Dermis microvascular lymphatic vessel endothelial cell (primary cell): ENCODE data around the gene HSPG2. TPM values are rescaled to one million over a fixed set of nuclear protein-coding genes. Genes with fewer than 3 reads are reported as not detected.

Source experiments
- DNase-seq, 2 donors: peaks; one replicate each; pipeline versions ENCODE4 v3.0.0 to v3.0.0-alpha.2; 2010; ENCODE audit warnings: low read depth in 2 of 2
- total RNA-seq: library from RNA; depleted of rRNA; stranded (reverse); fragments of >200 nt; gene quantifications from 2 replicates; pipeline ENCODE4 v1.2.1, GENCODE V29; 2014

The HSPG2 gene
- total RNA-seq, 1 donor from 2014 or later, result 281 TPM

DNA sequence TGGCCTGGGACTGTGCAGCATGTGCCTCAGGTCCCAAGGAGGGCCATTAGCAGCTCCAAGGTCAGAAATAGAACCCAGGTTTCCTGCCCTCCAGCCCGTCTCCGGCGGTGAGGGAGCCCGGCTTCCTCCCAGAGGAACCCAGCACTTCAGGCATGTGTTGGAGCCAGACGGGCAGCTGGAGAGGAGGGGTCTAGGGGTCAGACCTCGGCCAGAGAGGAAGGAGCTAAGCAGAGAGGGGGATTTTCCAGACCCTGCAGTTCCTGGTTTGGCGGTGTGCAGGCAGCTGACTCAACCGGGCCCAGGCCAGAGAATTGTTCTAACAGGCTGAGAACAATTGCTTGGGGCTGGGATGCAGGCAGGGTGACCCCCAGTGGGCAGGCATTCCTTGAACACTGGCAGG is 37.1 kb downstream of the HSPG2 start:
- DNase-seq, result peak; percentile 65 to 98

DNA sequence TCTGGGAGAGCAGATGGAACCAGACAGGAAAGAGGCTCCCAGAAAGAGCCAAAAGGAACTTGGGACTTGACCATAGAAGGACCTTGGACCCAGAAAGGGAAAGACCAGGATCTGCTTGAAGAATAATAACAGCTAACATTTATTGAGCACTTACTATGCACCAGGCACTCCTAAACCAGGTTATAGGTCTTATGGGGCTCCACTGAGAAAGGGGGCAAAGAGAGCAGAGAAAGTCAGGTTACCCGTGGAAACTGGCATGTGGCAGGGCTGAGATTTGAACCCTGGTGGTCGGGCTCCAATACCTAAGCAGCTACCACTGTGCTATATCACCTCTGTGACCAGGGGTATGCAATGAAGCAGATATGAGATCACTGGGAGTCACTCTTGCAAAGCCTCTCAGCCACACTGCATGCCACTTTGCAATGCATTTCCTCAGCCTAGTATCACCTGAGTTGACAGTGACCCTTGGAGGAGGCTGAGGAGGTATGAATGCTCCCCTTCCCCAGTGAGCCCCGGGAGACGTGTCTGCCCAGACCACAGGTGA is 37.8 kb downstream of the HSPG2 start:
- DNase-seq, result no peak

- peak in 1 of 2 donors; percentile 82 for DNase-seq
Observed at GRCh38 chr1:21898326-21899200, 38.5 kb downstream of the HSPG2 start.

DNA sequence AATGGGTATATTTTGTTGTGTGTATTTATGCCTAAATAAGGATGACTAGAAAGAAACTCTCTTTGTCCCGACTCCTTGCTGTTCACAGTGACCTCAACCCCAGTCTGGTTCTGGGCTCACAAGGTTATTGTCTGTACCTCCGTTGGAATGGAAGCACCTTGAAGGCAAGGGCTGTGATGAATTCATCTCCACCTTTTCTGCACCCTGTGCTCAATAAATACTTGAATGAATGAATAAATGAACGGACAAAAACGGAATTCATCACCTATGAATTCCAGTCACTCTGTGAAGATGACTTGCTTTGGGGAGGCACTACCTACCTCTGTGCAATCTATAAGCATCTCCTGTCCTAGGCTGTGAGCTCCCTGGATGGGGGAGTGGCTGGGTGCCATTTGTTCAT is 39.3 kb downstream of the HSPG2 start:
- no peak for DNase-seq

DNA sequence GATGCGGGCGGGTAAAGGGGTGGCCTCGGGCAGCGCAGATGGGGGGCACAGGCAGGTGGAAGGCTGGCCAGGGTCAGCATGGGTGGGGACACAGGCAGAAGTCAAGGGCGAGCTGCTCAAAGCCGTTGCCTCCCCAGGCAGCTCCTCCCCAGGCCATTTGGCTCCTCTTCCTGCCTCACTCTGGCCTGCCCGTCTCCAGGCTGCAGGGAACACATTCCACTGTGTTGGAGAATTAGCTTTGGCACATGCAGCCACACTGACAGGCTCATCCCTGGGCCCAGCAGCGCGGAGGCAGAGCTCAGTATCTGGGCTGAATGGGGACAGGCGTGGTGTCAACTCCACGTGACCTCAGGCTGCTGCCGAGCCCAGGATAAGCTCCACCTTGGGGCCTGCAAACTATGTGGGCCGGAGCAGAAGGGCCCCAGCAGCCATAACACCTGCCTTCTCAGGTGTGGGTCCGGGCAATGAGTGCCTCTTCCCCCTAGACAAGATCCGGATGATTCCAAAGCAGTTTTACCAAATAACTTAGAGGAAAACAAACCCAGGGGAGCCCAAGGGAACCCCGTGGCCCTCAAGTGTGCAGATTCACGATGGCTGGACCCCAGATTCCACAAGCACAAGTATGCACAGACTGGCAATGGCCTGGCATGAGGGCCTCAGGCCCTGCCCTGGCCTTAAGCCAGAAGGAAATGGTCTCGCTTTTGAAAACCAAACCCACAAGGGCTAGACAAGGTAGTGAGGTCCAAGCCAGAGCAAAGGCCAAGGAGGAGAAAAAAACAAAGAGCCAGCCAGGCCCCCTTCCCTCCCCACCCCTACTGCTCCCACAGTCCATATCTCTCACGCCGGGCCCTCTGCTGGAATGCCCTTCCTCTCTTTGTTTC is 40.2 kb downstream of the HSPG2 start:
- DNase-seq, result peak in 1 of 2 donors; percentile 82

- no peak for DNase-seq
Observed at GRCh38 chr1:21896026-21896425, 41.1 kb downstream of the HSPG2 start.

- DNase-seq, result no peak
Observed at GRCh38 chr1:21894034-21894881, 42.9 kb downstream of the HSPG2 start.

DNA sequence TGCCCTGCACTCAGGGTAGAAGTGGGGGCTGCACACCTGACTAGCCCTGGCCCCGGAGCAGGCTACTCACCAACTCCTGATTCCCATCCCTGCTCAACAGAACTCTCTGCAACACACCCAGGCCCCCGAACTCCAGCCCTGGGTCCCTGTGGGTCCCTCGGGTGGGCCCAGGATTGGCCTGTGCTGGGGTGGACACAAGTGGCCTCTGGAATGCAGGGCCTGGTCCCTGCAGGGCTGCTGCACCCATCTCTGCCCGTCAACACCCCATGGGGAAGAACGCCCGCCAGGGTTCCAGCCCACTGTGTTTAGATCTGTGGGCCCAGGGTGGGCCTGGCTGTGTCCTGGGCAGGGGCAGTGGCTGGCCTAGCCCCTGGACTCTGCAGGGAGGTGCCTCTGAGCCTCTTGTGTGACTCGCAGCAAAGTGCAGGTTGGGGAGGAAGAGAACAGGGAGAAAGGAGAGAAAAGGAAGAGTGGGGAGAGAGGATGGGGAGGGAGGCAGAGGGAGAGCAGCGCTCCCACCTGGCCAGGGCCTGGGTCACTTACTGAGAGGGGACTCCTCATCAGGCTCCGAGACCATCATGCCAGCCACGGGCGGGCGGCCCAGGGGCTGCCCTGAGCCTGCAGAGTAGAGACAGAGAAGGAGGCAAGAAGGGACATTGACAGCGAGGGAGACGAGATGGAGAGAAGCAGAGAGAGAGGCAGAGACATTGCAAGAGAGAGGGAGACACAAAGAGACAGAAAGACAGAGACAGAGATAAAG is 43.9 kb downstream of the HSPG2 start:
- no peak for DNase-seq

DNA sequence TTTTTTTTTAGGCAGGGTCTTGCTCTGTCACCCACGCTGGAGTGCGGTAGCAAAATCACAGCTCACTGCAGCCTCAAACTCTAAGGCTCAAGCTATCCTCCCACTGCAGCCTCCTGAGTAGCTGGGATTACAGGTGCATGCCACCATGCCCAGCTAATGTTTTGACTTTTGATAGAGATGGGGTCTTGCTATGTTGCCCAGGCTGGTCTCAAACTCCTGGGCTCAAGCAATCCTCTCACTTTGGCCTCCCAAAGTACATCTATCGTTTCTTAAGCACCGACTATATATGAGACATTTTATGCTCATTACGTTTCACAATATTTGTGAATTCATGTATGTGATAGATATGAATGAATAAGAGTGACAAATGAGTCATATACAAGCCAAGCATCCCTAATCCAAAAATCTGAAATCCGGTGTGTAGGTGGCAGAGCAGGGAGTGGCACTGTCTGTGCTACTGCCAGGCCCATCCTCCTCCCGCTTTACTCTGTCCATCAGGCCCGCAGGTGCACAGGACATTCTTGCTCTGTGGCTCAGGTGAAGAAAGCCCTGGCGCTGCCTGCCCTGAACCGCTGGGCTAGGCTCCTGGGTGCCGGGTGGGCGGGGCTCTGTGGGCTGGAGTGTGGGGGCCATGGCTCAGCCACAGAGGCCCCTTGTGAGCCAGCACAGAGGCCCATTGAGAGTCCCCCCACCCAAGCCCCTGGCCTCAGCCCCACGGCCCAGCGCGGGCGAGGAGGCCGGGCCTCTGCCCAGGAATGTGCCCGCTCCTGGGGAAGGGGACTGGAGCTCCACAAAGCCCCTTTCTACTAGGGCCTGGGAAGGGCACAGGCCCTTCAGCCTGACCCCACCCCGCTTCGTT is 45.3 kb downstream of the HSPG2 start:
- DNase-seq, result no peak

GRCh38 chr1:21891081-21891480 is 46.0 kb downstream of the HSPG2 start:
- DNase-seq, result no peak

DNA sequence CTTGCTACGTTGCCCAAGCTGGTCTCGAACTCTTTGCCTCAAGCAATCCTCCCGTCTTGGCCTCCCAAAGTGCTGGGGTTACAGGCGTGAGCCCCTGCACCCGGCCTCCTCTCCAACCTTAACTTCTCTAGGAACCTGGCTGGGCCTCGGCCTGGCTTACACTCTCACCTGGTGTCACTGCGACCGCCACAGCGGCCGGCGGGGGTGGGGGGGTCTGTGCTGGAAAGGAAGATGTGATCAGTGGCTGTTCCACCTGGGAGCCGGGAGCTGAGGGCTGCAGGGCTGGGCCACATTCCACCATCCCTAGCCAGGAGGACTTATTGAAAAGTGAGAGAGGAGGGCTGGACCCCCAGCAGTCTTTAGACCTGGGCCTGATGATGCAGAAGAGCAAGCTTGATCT is 48.6 kb downstream of the HSPG2 start:
- DNase-seq, result no peak

DNA sequence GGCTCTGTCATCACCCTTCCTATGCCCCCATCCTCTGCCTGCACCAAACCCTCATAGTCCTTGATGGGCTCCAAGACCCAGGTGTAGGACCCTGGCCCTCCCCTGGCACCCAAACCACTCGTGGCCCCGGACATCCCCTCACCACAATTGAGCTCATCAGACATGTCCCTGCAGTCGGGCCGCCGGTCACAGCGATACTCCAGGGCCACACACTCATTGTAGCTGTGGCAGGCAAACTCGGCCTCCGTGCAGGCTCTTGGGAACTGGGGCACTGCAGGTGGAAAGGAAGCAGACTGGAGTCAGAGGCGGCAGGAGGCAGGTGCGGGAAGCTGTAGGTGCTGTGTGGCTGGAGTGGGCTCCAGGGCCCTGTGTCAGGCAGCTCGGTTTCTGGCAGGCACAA is 49.3 kb downstream of the HSPG2 start:
- DNase-seq, result no peak

DNA sequence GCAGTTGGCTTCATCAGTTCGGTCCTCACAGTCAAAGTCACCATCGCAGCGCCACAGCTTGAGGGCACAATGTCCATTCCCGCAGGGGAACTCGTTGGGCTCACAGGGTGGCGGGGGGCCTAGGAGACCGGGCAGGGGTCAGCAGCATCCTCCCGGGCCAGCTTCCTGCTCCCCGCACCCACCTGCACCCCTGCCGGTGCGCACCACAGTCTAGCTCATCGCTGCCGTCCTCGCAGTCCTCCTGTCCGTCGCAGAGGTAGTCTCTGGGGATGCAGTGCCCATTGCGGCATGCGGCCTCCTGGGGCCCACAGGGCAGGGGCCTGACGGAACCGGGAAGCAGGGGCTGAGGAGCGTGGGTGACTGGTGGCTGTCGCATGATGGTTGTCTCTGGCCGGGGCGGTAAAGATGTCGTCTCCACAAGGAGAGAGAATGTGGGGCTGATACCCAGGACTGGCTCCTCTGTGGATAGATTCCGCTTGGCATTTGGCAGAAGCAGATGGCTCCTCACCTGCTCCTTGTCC is 49.8 kb downstream of the HSPG2 start:
- DNase-seq, result no peak

GRCh38 chr1:21886486-21887215 is 50.5 kb downstream of the HSPG2 start:
- no peak for DNase-seq

- DNase-seq, result no peak
Observed at GRCh38 chr1:21885236-21886037, 51.7 kb downstream of the HSPG2 start.

GRCh38 chr1:21884456-21885235 is 52.5 kb downstream of the HSPG2 start:
- no peak for DNase-seq
